ENCODE measurements around the gene GLB1L3.
"Not testable (repeated sequence)": the region's sequence is repeated elsewhere in the genome, so short reads cannot be mapped to it uniquely, and the experiment has no call there.

Gene GLB1L3

GRCh38 chr11:134344497-134345236, 68.5 kb downstream of the GLB1L3 start:
- not testable (repeated sequence) for DNase-seq (ENCODE audit: low spot score)

GRCh38 chr11:134345237-134345550, 69.0 kb downstream of the GLB1L3 start:
- no peak for DNase-seq (ENCODE audit: low spot score)

DNA sequence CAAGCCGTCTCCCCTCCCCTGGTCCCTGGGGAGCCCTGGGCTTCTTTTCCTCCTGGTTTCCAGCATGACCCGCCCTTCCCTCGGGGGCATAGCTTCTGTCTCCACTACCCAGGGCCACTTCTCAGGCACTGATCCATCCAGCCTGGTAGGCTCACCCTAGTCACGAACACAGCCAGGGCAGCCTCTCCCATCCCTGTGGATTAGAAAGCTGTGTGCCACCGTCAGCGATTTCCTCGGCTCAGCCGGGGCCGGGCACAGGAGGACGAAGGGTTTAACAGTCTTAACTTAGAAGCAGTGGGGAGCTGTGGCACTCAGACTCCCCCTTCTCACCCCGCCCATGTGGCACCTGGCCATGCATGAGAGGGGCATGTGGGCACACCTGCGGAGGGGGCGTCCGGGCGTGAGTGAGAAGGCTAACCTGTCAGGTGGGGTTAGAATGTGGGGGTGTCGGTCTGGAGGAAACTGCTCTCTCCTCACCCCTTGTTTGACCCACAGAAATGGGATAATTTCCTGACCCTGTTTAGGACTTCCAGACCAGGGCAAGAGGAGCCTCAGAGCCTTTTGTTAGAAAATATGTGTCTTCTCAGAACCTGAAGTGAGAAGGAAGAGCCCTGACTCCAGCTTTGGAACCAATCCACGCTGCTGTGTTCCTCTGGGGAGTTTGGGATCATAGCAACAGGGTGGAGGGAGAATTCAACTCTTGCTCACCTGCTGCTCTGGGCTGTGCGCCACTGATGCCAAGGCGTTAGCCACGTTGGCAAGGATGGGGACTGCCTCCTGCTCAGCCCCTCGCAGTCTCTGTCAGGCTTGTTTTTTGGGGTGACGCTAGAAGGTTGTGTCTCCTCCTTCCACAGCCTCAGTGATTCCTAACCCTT, 70.2 kb downstream of the GLB1L3 start:
- DNase-seq (ENCODE audit: low spot score), result no peak

DNA sequence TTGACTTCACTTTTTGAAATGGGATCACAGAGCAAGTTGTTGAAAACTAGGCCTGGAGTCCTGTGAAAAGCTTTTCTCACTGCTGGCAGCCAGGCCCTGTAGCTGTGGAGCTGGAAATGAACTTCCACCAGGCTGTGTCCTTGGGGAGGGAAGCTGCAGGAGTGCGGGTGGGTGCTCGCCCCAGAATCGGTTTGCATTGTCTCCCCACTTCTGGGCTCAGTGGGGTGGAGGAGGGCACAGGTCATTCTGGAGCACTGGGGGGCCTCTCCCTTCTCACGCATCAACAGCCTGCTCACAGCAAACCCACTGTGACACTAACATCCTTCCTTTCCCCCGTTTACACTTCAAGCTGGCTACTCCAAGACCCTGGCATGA, 70.8 kb downstream of the GLB1L3 start:
- DNase-seq (ENCODE audit: low spot score), result no peak

GRCh38 chr11:134347441-134347840, 71.3 kb downstream of the GLB1L3 start:
- no peak for DNase-seq (ENCODE audit: low spot score)

DNA sequence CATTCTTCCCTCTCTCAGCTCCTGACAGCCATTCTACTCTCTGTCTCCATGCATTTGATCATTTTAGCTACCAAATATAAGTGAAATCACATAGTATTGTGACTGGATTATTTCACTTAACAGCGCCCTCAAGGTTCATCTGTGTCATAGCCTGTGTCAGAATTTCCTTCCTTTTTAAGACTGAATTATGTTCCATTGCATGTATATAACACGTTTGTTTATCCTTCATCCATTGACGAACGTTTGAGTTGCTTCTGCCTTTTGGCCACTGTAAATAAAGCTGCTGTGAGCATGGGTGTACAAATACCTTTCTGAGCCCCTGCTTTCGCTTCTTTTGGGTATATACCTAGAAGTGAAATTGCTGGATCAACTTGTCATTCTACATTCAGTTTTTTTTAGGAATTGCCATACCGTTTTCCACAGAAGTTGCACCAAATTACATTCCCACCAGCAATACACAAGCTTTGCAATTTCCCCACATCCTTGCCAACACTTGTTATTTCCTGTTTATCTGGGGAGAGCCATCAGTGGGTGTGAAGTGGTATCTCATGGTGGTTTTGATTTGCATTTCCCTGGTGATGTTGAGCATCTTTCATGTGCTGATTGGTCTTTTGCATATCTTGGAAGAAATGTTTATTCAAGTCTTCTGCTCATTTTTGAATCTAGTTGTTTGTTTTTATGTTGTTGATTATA, 73.1 kb downstream of the GLB1L3 start:
- DNase-seq (ENCODE audit: low spot score), result no peak

DNA sequence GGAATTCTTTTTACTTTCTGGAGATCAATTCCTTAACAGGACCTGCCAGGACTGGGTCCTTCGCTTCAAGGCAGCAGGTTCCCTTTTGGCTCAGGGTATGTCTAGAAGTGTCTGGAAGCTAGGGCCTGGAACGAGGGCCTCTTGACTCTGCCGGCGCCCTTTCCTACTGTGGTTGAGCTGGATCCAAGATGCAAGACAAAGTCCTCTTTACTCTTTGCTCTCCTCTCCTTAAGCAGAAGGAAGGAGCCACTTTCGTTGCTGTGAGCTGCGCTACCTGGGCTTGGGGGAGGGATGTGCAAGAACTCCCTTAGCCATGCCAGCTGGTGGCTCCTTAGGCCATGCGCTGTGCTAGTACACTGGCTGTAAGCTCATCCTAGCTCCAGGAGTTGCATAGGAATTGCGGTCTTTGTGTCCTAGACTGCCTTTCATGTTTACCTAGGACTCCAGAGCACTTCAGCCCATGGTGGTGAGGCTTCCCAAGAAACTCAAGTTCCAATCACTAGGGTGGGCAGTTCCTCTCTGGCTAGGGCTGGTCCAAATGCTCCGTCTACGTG, 73.7 kb downstream of the GLB1L3 start:
- DNase-seq (ENCODE audit: low spot score), result no peak

- no peak for DNase-seq (ENCODE audit: low spot score)
These were observed 74.2 kb downstream of the GLB1L3 start for GRCh38 chr11:134350381-134350780.

- DNase-seq (ENCODE audit: low spot score), result no peak
These were observed 75.9 kb downstream of the GLB1L3 start for GRCh38 chr11:134352111-134352510.

DNA sequence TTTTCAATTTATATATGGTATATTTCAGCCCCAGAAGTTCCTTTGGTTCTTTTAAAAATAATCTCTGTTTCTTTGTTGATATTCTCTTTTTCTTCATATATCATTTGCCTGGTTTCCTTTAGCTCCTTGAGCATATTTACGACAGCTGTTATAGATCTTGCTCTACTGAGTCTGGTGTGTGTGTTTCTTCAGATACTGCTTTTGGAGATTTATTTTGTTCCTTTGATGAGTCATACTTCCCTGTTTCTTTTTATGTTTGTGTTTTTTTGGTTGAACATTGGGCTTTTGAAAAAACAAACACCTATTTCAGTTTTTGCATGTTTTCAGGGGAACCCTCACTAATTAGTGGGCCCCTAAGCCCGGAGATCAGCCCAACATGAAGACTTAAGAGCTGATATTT, 79.0 kb downstream of the GLB1L3 start:
- no peak for DNase-seq (ENCODE audit: low spot score)

- no peak for DNase-seq (ENCODE audit: low spot score)
These were observed 79.5 kb downstream of the GLB1L3 start for GRCh38 chr11:134355656-134356055.

- DNase-seq (ENCODE audit: low spot score), result no peak
These were observed 80.7 kb downstream of the GLB1L3 start for GRCh38 chr11:134356656-134357544.

DNA sequence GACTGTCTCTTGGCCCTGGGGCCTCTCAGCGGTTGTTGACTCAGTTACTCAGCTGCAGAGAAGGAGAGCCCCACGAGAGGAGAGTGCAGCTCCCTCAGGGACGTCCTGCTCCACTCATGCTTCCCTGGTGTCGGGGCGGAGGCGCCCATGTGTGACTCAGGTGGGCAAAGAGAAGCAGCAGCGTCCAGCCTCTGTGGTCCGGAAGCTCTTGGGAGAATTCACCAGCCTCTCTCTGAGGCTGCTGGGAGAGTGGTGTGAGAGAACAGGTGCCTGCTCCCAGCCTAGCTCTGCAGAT, 81.3 kb downstream of the GLB1L3 start:
- no peak for DNase-seq (ENCODE audit: low spot score)

DNA sequence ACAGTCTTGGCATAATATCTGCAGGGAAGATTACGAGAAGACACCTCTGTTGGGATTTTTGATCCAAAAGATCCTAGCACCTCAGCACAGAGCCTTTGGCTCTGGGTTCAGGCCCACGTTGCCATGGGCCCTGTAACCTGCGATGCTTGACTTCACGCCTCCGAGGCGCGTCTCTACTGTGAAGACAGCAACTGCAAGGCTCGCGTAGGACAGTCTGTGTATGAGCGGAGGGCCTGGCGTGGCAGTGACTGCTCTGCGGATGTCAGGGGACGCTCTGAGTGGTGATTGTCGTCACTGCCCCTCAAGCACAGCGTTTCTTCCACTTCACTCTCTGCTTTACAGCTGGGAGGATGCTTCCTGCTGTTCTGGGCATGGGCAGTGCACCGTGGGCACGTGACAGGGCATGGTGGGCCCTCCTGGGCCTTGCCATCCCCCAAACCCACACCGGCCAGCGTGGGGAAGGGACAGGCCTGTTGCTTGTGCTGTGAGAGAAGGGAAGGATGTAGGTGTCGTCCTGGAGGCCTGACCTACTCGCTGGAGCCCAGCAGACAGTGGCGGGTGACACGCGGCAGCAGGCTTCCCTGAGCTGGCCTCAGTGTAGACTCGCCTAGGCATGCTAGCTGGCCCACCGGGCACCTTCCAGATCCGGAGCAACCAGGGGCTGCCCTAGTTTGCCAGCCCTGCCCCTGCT, 82.1 kb downstream of the GLB1L3 start:
- DNase-seq (ENCODE audit: low spot score), result no peak

DNA sequence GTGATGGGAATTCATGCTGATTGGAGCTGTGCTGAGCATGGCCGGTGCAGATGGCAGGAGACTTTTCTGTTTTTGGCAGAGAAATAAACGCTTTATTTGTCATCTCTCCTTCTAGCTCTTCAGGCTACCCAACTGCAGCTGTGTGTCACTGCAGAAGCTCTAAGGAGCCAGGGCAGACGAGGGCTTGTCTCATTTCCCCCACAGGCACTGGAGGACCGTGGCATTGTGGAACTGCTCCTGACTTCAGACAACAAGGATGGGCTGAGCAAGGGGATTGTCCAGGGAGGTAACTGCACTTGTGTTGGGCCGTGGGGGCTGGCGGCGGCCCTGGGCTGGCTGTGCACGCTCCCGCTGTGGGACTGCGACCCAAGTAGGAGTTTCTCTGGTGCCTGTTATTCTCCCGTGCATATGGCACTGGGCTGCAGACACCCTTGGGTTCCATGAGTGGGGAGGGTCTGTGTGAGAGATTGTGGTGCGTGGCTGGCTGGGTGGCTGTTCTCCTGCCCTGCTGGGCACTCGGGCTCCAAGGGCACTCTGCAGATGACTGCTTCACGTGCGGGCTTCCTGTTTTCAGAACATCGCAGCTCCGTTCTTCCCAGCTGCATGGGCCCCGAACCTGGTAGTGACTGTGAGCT, 82.8 kb downstream of the GLB1L3 start:
- DNase-seq (ENCODE audit: low spot score), result no peak

DNA sequence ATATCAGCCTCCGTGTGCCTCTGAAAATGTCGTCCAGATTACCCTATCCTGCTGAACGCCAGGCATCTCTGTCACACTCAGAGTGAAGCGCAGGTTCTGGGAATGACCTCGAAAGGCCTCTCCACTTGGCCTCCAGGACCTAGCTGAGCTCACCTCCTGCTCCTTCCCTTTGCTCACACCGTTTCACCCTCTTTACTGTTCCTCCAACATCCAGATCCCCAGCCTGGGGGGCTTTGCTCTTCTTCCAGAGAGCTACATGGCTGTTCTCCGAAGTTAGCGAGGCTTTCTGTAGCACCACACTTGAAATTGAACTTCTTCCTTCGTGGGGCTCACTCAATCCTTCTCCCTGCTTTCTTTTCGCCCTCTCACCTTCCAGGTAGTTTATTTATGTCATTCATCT, 83.5 kb downstream of the GLB1L3 start:
- no peak for DNase-seq (ENCODE audit: low spot score)

DNA sequence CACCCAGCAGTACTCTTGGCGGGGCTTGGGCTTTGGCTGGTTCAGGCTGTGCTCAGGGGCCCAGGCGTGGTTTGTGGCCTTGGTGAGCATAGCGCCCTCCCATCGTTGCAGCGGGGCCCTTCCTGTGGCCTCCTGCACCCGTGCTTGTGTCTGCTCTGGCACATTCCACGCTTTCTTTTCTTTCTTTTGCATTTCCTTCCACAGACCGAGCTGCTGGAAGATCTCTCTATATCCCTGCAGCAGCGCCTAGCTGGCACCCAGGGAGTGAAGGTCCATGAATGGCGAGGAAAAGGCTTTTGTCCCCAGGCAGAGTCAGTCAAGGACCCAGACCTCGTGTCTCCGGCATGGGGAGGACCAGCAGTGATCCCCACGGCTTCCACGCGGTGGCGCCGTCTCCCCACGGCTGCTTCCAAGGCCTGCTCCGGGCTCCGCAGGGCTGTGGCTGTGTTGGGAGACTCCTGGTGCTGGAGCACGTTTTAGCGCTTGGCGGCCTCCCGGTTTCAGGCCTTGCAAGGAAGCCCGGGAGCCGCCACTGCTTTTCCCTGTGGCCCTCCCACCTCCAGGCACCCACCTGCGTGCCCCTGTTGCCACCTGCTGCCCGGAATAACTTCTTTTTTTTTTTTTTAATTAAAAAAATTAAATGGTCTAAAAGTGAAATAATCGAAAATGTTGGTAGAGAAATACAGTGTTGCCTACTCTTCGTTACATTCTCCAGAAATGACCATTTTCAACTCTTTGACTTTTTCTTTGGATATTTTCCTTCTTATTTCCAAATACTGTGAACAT, 84.1 kb downstream of the GLB1L3 start:
- peak; percentile 92 for DNase-seq (ENCODE audit: low spot score)

- DNase-seq (ENCODE audit: low spot score), result no peak
These were observed 85.5 kb downstream of the GLB1L3 start for GRCh38 chr11:134361661-134362060.

DNA sequence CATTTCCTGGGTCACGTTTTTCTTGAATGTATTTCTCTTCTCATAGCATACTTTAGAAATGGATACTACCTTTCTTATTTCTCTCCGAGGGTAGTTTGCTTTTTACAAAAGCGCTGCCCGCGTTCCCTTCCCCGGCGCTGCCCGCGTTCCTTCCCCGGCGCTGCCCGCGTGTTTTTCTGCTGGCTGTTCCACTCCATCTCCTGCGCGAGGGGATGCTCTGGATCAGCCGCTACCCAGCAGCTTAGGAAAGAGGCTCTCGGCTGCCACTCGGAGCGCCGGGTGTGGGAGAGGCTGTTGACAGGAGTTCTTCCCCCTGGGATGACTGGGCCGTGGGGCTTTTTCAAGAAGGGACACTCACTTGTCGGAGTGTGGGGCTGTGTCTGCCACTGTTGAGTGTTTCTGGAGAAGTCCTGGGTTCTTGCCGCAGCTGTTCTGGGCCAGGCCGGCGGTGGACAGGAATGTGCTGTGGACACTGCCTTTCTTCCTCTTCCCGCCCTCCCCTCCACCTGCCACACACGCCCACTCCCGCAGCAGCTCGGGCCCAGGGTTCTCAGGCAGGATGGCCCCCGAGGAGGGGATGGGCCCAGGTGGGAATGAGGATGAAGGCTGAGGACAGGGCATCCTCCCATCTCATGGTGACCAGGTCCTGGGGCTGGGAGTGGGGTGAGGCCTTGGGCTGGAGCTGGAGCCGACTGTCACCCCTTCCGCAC, 86.2 kb downstream of the GLB1L3 start:
- no peak for DNase-seq (ENCODE audit: low spot score)
